ENCODE results near the gene F9.

The F9 gene

GRCh38 chrX:139533444-139533843, 2.9 kb downstream of the F9 start:
- Histone ChIP-seq H4K20me1 (ENCODE audit: insufficient read depth) (no peaks in the 10 kb centered on the region), H3K9ac (no peak overlapping the region), H3K27me3 (ENCODE audit: insufficient read depth, low read depth) (no peaks in the 10 kb centered on the region), H3K79me2 (ENCODE audit: insufficient read depth, low read depth) (no peaks in the 10 kb centered on the region), H2AFZ (ENCODE audit: low read depth) (no peak overlapping the region), H3K4me2 (no peak overlapping the region), H3K36me3 (ENCODE audit: insufficient read depth) (no peaks in the 10 kb centered on the region), H3K27ac (no peak overlapping the region), H3K4me1 (ENCODE audit: low read depth, poor library complexity, severe bottlenecking) (no peaks in the 10 kb centered on the region), H3K4me3 (IDR thresholded peaks at IDR 0.05; ENCODE audit: insufficient read depth, low read depth, low read length) (no peak overlapping the region)
- no peak for TF ChIP-seq CTCF (conservative IDR thresholded peaks at IDR 0.05; ENCODE audit: low read depth, low read length)

- H2AFZ ChIP-seq (ENCODE audit: low read depth), result no peak overlapping the region
These were observed 8.6 kb downstream of the F9 start for GRCh38 chrX:139538907-139539790.

GRCh38 chrX:139542652-139543051, 12.1 kb downstream of the F9 start:
- no peaks in the 10 kb centered on the region for H3K27me3 ChIP-seq (ENCODE audit: insufficient read depth, low read depth)
- no peak overlapping the region for H3K4me2 ChIP-seq
- no peaks in the 10 kb centered on the region for H3K79me2 ChIP-seq (ENCODE audit: insufficient read depth, low read depth)
- no peaks in the 10 kb centered on the region for H4K20me1 ChIP-seq (ENCODE audit: insufficient read depth)
- H3K27ac ChIP-seq, result no peak overlapping the region
- H3K36me3 ChIP-seq (ENCODE audit: insufficient read depth), result no peaks in the 10 kb centered on the region
- H3K9ac ChIP-seq, result no peak overlapping the region
- H3K4me1 ChIP-seq (ENCODE audit: low read depth, poor library complexity, severe bottlenecking), result no peaks in the 10 kb centered on the region
- TF ChIP-seq CTCF (conservative IDR thresholded peaks at IDR 0.05; ENCODE audit: low read depth, low read length), result no peak
- H3K4me3 ChIP-seq (IDR thresholded peaks at IDR 0.05; ENCODE audit: insufficient read depth, low read depth, low read length), result no peak overlapping the region
- H2AFZ ChIP-seq (ENCODE audit: low read depth), result no peak overlapping the region

More at GRCh38 chrX:139538907-139539790, 8.6 kb downstream of the F9 start:
- H3K27ac ChIP-seq, result no peak overlapping the region
- no peaks in the 10 kb centered on the region for H3K4me1 ChIP-seq (ENCODE audit: low read depth, poor library complexity, severe bottlenecking)
- H3K4me2 ChIP-seq, result no peak overlapping the region
- no peak for TF ChIP-seq CTCF (conservative IDR thresholded peaks at IDR 0.05; ENCODE audit: low read depth, low read length)
- H3K9ac ChIP-seq, result no peak overlapping the region
- no peaks in the 10 kb centered on the region for H4K20me1 ChIP-seq (ENCODE audit: insufficient read depth)
- no peaks in the 10 kb centered on the region for H3K27me3 ChIP-seq (ENCODE audit: insufficient read depth, low read depth)
- no peak overlapping the region for H3K4me3 ChIP-seq (IDR thresholded peaks at IDR 0.05; ENCODE audit: insufficient read depth, low read depth, low read length)
- no peaks in the 10 kb centered on the region for H3K79me2 ChIP-seq (ENCODE audit: insufficient read depth, low read depth)
- H3K36me3 ChIP-seq (ENCODE audit: insufficient read depth), result no peaks in the 10 kb centered on the region

GRCh38 chrX:139543920-139544319, 13.4 kb downstream of the F9 start:
- H3K79me2 ChIP-seq (ENCODE audit: insufficient read depth, low read depth), result no peaks in the 10 kb centered on the region
- no peak for TF ChIP-seq CTCF (conservative IDR thresholded peaks at IDR 0.05; ENCODE audit: low read depth, low read length)

More at GRCh38 chrX:139543920-139544319, 13.4 kb downstream of the F9 start:
- H3K27ac ChIP-seq, result no peak overlapping the region
- H3K9ac ChIP-seq, result no peak overlapping the region
- no peaks in the 10 kb centered on the region for H3K36me3 ChIP-seq (ENCODE audit: insufficient read depth)
- no peak overlapping the region for H3K4me2 ChIP-seq
- no peak overlapping the region for H3K4me3 ChIP-seq (IDR thresholded peaks at IDR 0.05; ENCODE audit: insufficient read depth, low read depth, low read length)
- no peaks in the 10 kb centered on the region for H3K4me1 ChIP-seq (ENCODE audit: low read depth, poor library complexity, severe bottlenecking)
- no peak overlapping the region for H2AFZ ChIP-seq (ENCODE audit: low read depth)
- no peaks in the 10 kb centered on the region for H3K27me3 ChIP-seq (ENCODE audit: insufficient read depth, low read depth)
- no peaks in the 10 kb centered on the region for H4K20me1 ChIP-seq (ENCODE audit: insufficient read depth)

Measured in KMS-11 (cell line).